NCI-H187 (cell line): ENCODE measurements around the gene PXMP2.
"Not testable (repeated sequence)": the region's sequence is repeated elsewhere in the genome, so short reads cannot be mapped to it uniquely, and the experiment has no call there.

ENCODE experiments used
- DNase-seq, 2 experiments: peaks; one replicate each; lab custom pipeline; 2025; lab: John Stamatoyannopoulos, UW

Gene PXMP2

GRCh38 chr12:132660052-132660451, 27.3 kb upstream of the PXMP2 start:
- DNase-seq, result no peak

DNA sequence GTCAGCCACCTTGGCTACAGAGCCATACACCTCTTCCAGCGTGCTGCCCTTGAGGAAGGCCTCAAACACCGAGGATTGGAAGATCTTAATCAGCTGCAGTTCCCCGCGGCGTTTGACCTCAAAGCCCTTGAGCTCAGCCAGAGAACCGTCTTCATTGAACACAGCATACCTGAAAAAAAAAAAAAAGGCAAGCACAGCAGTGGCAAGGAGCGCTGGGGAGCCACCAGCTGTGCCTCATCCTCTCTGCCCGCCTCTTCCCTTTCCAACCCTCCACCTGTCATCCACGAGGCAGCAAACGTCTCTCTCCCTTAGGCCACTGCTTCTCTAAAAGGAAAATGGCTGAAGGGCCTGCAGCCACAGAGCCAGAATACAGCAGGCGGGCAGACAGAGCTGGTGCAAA, 26.4 kb upstream of the PXMP2 start:
- no peak for DNase-seq

DNA sequence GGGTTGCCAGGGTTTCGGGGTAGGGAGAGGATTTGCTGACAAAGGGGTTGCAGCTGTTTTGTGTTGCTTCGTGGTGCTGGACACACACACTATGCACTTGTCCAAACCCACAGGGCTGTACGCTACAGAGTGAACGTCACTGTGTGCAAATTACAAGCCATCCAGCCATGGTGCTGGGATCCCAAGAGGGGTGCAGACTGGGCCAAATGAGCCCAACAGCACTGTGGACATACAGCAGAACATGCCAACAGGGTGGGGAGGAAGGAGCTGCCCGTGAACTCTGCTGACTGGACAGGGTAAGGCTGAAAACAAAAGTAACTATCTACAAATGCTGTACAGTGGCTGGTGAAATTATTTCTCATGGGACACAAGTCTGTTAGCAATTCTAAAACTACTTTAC, 25.4 kb upstream of the PXMP2 start:
- no peak for DNase-seq

- no peak for DNase-seq
Observed at GRCh38 chr12:132662901-132663755, 24.3 kb upstream of the PXMP2 start.

GRCh38 chr12:132664206-132665148, 22.9 kb upstream of the PXMP2 start:
- no peak for DNase-seq

GRCh38 chr12:132665149-132665491, 22.3 kb upstream of the PXMP2 start:
- DNase-seq, result no peak

DNA sequence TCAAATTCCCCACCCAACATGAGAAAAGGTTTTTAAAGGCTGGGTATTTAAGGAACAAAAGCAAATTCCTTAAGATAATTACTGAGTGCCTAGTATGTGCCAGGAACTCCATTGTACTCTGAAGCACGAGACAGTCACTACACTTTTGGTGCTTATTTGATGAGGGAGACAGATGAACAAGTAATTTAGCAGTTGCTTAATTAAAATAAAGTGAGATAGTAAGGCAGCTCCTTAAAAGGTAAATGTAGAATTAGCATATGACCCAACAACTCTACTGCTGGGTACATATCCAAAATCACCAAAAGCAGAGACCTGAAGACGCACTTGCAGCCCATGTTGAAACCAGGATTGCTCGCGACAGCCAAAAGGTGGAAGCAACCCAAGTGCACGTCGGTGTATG, 21.6 kb upstream of the PXMP2 start:
- DNase-seq, result no peak

DNA sequence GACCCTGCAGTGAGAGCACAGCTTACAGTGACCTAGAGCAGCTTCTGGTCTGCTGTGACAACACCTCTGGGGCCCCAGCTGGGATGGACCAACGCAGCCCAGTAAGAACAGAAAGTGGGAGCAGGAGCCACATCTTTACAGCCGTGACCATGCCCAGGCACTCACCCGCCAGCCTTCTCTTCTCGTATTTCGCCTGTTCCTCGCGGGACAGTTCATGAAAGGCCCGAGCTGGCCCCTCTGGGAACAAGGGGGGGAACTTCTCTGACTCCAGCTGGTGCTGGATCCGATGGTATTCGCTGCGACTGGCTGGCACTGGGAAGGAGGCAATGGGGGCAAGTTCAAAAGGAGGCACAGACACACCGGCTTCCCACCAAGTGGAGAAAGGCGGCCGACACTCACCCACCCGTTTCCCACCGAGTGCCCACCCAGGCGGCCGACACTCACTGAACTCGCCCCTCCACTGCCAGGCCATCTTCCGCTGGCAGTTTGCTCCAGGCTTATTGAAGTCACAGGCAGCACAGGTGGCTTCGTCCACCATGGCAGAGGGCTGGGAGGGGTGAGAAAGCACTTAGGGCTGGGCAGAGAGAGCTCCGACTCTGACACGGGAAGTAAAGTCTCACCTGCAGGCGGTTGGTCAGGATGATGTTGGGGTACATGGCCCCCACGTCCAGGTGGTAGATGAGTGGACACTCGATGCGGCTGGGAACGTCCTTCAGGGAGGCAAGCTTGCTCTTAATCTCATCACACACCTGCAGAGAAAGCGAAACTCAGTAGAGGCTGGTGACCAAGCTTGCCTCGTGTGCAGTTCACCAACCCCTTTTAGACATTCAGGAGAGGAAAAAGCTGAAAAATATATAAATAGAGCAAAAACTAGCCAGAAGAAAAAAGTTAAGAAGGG, 18.9 kb upstream of the PXMP2 start:
- DNase-seq, result no peak

- DNase-seq, result no peak
Observed at GRCh38 chr12:132669166-132669879, 18.1 kb upstream of the PXMP2 start.

- DNase-seq, result no peak
Observed at GRCh38 chr12:132672116-132672515, 15.3 kb upstream of the PXMP2 start.

GRCh38 chr12:132672678-132673077, 14.7 kb upstream of the PXMP2 start:
- no peak for DNase-seq

DNA sequence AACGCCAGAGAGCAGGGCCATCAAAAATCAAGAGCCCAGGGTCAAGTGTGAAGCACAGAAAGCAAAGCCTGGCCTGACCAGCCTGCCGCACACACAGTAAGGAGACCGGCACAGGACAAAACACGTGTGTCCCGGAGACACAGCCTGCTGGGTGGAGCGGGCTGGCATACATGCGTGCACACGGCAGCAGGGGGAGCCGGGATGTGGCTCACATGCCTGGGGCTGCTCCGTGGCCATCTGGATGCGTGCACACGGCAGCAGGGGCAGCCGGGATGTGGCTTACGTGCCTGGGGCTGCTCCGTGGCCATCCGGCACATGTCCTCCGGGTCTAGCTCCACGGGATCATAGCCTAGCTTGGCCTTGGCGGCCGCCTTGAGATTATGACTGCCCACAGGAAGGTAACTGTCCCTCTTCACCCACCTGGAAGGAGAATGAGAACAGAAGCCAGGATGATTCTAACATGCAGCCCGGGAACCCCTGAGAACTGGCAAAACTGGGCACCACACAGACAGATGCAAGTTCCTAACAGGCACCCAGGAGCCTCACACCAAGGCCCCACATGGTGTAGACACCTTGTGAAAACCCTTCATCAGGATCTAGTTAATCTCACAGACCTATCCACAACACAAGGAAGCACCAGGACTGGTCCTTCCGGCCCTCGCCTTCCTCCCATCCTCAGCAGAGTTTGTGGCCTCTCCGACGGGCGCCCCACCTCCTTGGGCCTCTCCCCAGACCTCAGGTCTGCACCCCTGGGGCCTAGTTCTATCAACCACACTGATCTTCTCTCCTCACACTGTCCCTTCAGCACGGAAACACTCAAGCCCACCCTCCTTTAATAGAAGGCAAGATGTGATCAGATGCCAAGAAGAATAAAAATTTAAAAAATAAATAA, 13.9 kb upstream of the PXMP2 start:
- DNase-seq, result no peak

DNA sequence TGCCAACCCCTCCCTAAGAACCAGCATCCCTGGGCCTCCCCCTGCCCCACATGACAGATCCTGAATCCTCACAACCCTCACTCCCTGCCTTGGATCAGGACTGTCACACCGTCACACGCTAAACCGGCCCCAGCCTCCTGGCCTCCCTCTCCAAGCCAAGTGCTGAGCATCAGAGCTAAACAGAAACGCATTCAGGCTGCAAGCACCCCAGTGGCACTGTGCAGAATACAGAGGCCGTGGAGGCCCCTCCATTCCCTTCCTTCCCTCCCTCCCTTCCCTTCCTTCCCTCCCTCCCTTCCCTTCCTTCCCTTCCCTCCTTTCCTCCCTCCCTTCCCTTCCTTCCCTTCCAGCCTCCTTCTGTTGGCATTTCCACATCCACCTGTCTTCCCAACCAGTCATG, 12.8 kb upstream of the PXMP2 start:
- no peak for DNase-seq

- no peak for DNase-seq
Observed at GRCh38 chr12:132675757-132676432, 11.5 kb upstream of the PXMP2 start.

DNA sequence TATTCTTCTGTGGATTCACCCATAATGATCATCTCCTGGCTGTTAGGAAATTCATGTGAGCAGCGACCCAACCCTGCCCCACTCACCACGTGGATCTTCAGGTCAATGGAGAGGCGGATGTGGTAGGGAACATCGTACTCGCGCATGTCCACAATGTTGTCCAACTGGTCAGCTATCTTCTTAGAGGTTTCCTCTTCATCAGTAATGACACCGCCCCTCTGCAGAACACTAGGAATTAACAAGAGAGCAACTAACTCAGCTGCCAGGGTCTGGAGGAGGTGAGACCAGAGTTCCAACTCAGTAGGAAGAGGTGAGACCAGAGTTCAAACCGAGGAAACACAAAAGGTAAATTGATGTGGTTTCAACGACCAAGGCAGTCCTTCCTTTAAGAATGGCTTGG, 9.9 kb upstream of the PXMP2 start:
- DNase-seq, result no peak

- no peak for DNase-seq
Observed at GRCh38 chr12:132685400-132685799, 2.0 kb upstream of the PXMP2 start.

DNA sequence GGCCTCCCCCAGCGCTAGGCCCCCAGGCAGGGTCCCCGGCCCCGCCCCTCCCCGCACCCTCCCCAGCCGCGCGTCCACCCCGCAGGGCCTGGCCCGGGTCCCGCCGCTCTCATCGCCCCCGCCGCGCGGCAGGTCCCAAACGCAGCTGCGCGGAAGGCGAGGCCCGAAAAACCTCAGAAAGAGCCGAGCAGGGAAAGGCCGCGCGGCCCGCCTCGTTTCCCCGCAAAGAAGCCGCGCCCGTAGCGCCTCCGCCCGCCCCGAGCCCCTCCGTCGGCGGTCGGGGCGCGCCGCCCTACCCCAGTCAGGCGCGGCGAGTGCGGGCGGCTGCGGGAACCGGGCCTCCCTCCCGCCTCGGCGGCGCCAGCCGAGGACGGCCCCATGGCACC, 569 bp upstream of the PXMP2 start:
- no peak for DNase-seq

DNA sequence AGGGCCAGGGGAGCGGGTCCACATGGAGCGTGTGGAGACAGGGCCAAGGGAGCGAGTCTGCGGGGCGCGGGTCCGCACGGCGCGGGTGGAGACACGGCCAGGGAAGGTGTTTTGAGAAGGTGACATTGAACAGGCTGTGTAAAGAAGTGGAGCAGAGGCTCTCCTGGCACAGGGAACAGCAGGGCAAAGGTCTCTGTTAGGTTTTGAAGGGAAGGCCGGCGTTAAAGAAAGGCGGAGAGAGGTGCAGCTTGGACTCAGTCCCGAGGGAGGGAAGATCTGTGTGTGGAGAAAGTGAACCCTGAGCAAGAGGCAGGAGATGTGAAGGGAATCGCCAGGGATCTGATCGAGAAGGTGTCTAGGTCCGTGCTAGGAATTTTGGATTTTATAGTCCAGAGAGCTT, 1.8 kb downstream of the PXMP2 start:
- DNase-seq, result no peak

- no peak for DNase-seq
Observed at GRCh38 chr12:132690112-132690511, 2.7 kb downstream of the PXMP2 start.

DNA sequence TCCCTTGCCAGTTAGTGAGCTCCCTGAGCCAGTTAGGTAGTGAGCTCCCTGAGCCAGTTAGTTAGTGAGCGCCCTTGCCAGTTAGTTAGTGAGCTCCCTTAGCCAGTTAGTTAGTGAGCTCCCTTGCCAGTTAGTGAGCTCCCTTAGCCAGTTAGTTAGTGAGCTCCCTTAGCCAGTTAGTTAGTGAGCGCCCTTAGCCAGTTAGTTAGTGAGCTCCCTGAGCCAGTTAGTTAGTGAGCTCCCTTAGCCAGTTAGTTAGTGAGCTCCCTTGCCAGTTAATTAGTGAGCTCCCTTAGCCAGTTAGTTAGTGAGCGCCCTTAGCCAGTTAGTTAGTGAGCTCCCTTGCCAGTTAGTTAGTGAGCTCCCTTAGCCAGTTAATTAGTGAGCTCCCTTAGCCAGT, 4.6 kb downstream of the PXMP2 start:
- not testable (repeated sequence) for DNase-seq
